Naive thymus-derived CD4-positive, alpha-beta T cell (primary cell): ENCODE data around the gene BACE2. TPM values are rescaled to one million over a fixed set of nuclear protein-coding genes. Genes with fewer than 3 reads are reported as not detected.
"Not testable (repeated sequence)": the region's sequence is repeated elsewhere in the genome, so short reads cannot be mapped to it uniquely, and the experiment has no call there.

Source experiments
- ATAC-seq: fragments of 150-1000 bp; cut with Tn5 transposase; 2 replicates; pipeline ENCODE4 v1.10.0; 2021; ENCODE audit warnings: mild to moderate bottlenecking, moderate library complexity
- CTCF ChIA-PET: fragments of 350-600 bp; sonication (Branson Sonifier 250); formaldehyde crosslinking; loops from one replicate; lab custom pipeline; 2021; ENCODE audit warnings: antibody characterized with exemption; lab: Charles Lee
- POLR2A ChIA-PET: fragments of 350-600 bp; sonication (Branson Sonifier 250); formaldehyde crosslinking; loops from one replicate; lab custom pipeline; 2021; ENCODE audit warnings: antibody characterized with exemption, inconsistent platforms; lab: Charles Lee
- DNase-seq, 9 donors: peaks; one replicate each; pipeline versions ENCODE4 v3.0.0 to v3.0.0-alpha.2; 2020 to 2022; ENCODE audit warnings: mixed read lengths in 1 of 9
- H3K27ac ChIP-seq: one replicate; pipeline ENCODE4 v1.7.0; 2013; ENCODE audit warnings: mild to moderate bottlenecking, low read depth, low read length, moderate library complexity
- H3K27me3 ChIP-seq, 2 donors: one replicate each; pipeline ENCODE4 v1.7.0; 2013; ENCODE audit warnings: low read length in 2 of 2, mild to moderate bottlenecking in 2 of 2, moderate library complexity in 2 of 2; ENCODE audit not compliant: control insufficient read depth in 2 of 2, insufficient read depth in 2 of 2
- H3K36me3 ChIP-seq, 3 experiments: 1 replicate in 2 of 3; 2 replicates in 1 of 3; pipeline ENCODE4 v1.7.0; 2013; ENCODE audit warnings: low read length in 3 of 3, mild to moderate bottlenecking in 3 of 3, moderate library complexity in 1 of 3; ENCODE audit not compliant: insufficient read depth in 3 of 3, control insufficient read depth in 2 of 3
- H3K4me1 ChIP-seq, 2 donors: one replicate each; pipeline ENCODE4 v1.7.0; 2013; ENCODE audit warnings: low read length in 2 of 2, mild to moderate bottlenecking in 2 of 2, moderate library complexity in 1 of 2; ENCODE audit not compliant: control insufficient read depth in 2 of 2, insufficient read depth in 2 of 2
- H3K4me3 ChIP-seq: 2 replicates; pipeline ENCODE4 v1.7.0; 2013; ENCODE audit warnings: mild to moderate bottlenecking, low read length
- H3K9me3 ChIP-seq, 3 experiments: 1 replicate in 2 of 3; 2 replicates in 1 of 3; pipeline ENCODE4 v1.7.0; 2013; ENCODE audit warnings: low read length in 3 of 3; ENCODE audit not compliant: control insufficient read depth in 2 of 3
- H3K27ac Mint-ChIP-seq, 9 donors: one replicate each; pipeline ENCODE4 v1.8.0; 2020 to 2022; ENCODE audit warnings: mixed read lengths in 9 of 9, mild to moderate bottlenecking in 8 of 9, moderate library complexity in 5 of 9, inconsistent platforms in 2 of 9
- H3K27me3 Mint-ChIP-seq, 5 donors: one replicate each; pipeline ENCODE4 v1.8.0; 2021 to 2022; ENCODE audit warnings: mixed read lengths in 5 of 5, mild to moderate bottlenecking in 1 of 5
- H3K36me3 Mint-ChIP-seq, 5 donors: one replicate each; pipeline ENCODE4 v1.8.0; 2020 to 2022; ENCODE audit warnings: mixed read lengths in 5 of 5, mild to moderate bottlenecking in 3 of 5, inconsistent platforms in 1 of 5
- H3K4me1 Mint-ChIP-seq, 7 donors: one replicate each; pipeline ENCODE4 v1.8.0; 2020 to 2022; ENCODE audit warnings: mixed read lengths in 7 of 7, mild to moderate bottlenecking in 3 of 7, inconsistent platforms in 1 of 7
- H3K4me3 Mint-ChIP-seq, 10 donors: one replicate each; pipeline ENCODE4 v1.8.0; 2020 to 2022; ENCODE audit warnings: mild to moderate bottlenecking in 10 of 10, mixed read lengths in 10 of 10, moderate library complexity in 6 of 10, inconsistent platforms in 2 of 10
- H3K9me3 Mint-ChIP-seq, 11 donors: one replicate each; pipeline ENCODE4 v1.8.0; 2020 to 2022; ENCODE audit warnings: mixed read lengths in 11 of 11, mild to moderate bottlenecking in 4 of 11, inconsistent platforms in 1 of 11, moderate library complexity in 1 of 11
- intact Hi-C, 2 donors: fragments of 100-400 bp; cut with micrococcal nuclease; formaldehyde crosslinking; loops; one replicate each; pipeline ENCODE4 v1.15.1; 2023
- polyA plus RNA-seq, 2 donors: library from polyadenylated mRNA; unstranded; fragments of 300-500 nt; fragmentation: Illumina TruSeq; gene quantifications; one replicate each; pipeline ENCODE4 v1.2.3, GENCODE V29; 2021
- total RNA-seq, 6 experiments: library from RNA in 5 of 6; stranded (reverse) in 5 of 6; gene quantifications; 1 replicate in 5 of 6; 2 replicates in 1 of 6; pipeline ENCODE4 v1.2.3 and lab custom pipeline; 2021 to 2026

Gene BACE2
- total and polyA plus RNA-seq, 7 experiments from 2014 or later, result 0.03 to 3.6 (median 1.1) TPM; not detected in 1

DNA sequence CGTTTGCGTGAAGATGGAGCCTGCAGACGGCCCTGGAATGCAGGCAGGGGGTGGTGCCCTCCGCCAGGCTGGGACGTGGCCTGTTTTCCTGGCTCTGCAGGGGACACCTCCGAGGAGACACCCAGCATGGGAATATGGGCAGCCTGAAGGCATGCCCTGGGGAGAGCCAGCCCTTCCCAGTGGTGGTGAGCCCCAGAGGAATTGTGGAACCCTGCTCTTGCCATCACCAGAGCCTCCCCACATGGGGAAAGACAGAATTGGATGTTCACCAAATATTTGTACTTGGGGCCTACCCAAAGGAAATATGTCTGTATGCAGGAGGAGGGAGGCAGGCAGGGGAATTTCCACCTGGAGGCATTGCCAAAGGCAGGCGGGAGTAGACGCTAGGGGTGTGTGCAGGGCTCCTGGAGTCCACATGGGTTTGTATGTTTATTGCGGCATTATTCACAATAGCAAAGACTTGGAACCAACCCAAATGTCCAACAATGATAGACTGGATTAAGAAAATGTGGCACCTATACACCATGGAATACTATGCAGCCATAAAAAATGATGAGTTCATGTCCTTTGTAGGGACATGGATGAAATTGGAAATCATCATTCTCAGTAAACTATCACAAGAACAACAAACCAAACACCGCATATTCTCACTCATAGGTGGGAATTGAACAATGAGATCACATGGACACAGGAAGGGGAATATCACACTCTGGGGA lies 70.3 kb downstream of the BACE2 start:
- H3K4me3 ChIP-seq, H3K9me3 Mint-ChIP-seq, H3K4me1 Mint-ChIP-seq, H3K4me1 ChIP-seq, ATAC-seq, intact Hi-C loops, H3K36me3 Mint-ChIP-seq, DNase-seq, H3K4me3 Mint-ChIP-seq, H3K27me3 ChIP-seq, CTCF ChIA-PET, H3K27ac Mint-ChIP-seq, H3K27ac ChIP-seq, H3K9me3 ChIP-seq, POLR2A ChIA-PET, H3K36me3 ChIP-seq: not testable (repeated sequence)
- peaks cover 0 to 23% (median 15%) of the 10 kb centered on the region in 5 donors for H3K27me3 Mint-ChIP-seq

DNA sequence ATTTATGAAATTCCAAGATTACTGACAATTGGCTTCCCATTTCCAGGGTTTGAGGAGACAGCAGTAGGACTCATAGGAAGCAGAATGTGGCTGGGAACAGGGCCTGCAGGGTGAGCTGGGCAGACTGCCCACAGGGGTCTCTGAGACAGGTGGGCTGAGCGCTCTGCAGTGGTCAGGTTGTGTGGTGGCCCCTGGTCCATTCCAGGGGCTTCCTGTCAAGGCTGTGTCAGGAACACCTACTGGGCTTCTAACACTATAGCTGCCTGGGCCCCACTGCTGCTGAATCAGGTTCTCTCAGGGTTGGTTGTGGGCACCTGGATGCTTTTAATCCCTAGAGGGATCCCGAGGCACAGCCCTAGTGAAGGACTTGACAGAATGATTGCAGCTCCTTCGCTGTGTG lies 72.1 kb downstream of the BACE2 start:
- no peaks in the 10 kb centered on the region for H3K36me3 ChIP-seq
- no peak for DNase-seq
- H3K4me1 Mint-ChIP-seq, result no peaks in the 10 kb centered on the region
- no peak overlapping the region for H3K4me3 ChIP-seq
- no peak overlapping the region for H3K27ac Mint-ChIP-seq
- ChIA-PET POLR2A (no interaction called here), CTCF (no interaction called here)
- no peaks in the 10 kb centered on the region for H3K36me3 Mint-ChIP-seq
- H3K9me3 Mint-ChIP-seq, result no peaks in the 10 kb centered on the region
- H3K4me1 ChIP-seq, result no peaks in the 10 kb centered on the region
- H3K27ac ChIP-seq, result no peak overlapping the region
- no peaks in the 10 kb centered on the region for H3K9me3 ChIP-seq
- intact Hi-C loops, result no loop called here
- ATAC-seq, result no peak
- peaks cover 0 to 16% (median 4%) of the 10 kb centered on the region in 5 donors for H3K27me3 Mint-ChIP-seq
- no peak overlapping the region for H3K4me3 Mint-ChIP-seq
- no peaks in the 10 kb centered on the region for H3K27me3 ChIP-seq

GRCh38 chr21:41241341-41241740 lies 73.4 kb downstream of the BACE2 start:
- H3K27me3 Mint-ChIP-seq, result peaks cover 0 to 11% (median 1%) of the 10 kb centered on the region in 5 donors
- H3K27ac ChIP-seq, result no peak overlapping the region
- no peaks in the 10 kb centered on the region for H3K27me3 ChIP-seq
- no peak overlapping the region for H3K27ac Mint-ChIP-seq
- no peak overlapping the region for H3K4me3 Mint-ChIP-seq
- ATAC-seq (no peak), DNase-seq (no peak)
- H3K36me3 Mint-ChIP-seq, result no peaks in the 10 kb centered on the region
- no peaks in the 10 kb centered on the region for H3K9me3 Mint-ChIP-seq
- no peaks in the 10 kb centered on the region for H3K36me3 ChIP-seq
- no peaks in the 10 kb centered on the region for H3K9me3 ChIP-seq
- no peak overlapping the region for H3K4me3 ChIP-seq
- CTCF ChIA-PET, result no interaction called here
- POLR2A ChIA-PET, result no interaction called here
- intact Hi-C loops, result no loop called here
- no peaks in the 10 kb centered on the region for H3K4me1 ChIP-seq
- H3K4me1 Mint-ChIP-seq, result no peaks in the 10 kb centered on the region

GRCh38 chr21:41242238-41242829 lies 74.4 kb downstream of the BACE2 start:
- Mint-ChIP-seq H3K4me3 (no peak overlapping the region), H3K36me3 (no peaks in the 10 kb centered on the region), H3K27me3 (peaks cover 0 to 9% (median 5%) of the 10 kb centered on the region in 5 donors), H3K9me3 (peaks cover 0 to 1% (median 0%) of the 10 kb centered on the region in 11 donors), H3K4me1 (no peaks in the 10 kb centered on the region), H3K27ac (no peak overlapping the region)
- ChIA-PET POLR2A (no interaction called here), CTCF (no interaction called here)
- Histone ChIP-seq H3K4me3 (no peak overlapping the region), H3K36me3 (no peaks in the 10 kb centered on the region), H3K9me3 (no peaks in the 10 kb centered on the region), H3K27ac (no peak overlapping the region), H3K4me1 (no peaks in the 10 kb centered on the region), H3K27me3 (no peaks in the 10 kb centered on the region)
- ATAC-seq (no peak), DNase-seq (no peak)
- intact Hi-C loops, result no loop called here

GRCh38 chr21:41243107-41243506 lies 75.1 kb downstream of the BACE2 start:
- no peak overlapping the region for H3K27ac ChIP-seq
- intact Hi-C loops, result no loop called here
- H3K27me3 ChIP-seq, result no peaks in the 10 kb centered on the region
- no peak overlapping the region for H3K4me3 ChIP-seq
- Mint-ChIP-seq H3K4me1 (no peaks in the 10 kb centered on the region), H3K27me3 (peaks cover 0 to 9% (median 5%) of the 10 kb centered on the region in 5 donors), H3K36me3 (no peaks in the 10 kb centered on the region), H3K27ac (no peak overlapping the region), H3K9me3 (peaks cover 0 to 1% (median 0%) of the 10 kb centered on the region in 11 donors), H3K4me3 (no peak overlapping the region)
- ChIA-PET POLR2A (no interaction called here), CTCF (no interaction called here)
- DNase-seq (no peak), ATAC-seq (no peak)
- no peaks in the 10 kb centered on the region for H3K4me1 ChIP-seq
- H3K36me3 ChIP-seq, result no peaks in the 10 kb centered on the region
- H3K9me3 ChIP-seq, result no peaks in the 10 kb centered on the region

- intact Hi-C loops, H3K4me3 ChIP-seq, CTCF ChIA-PET, H3K27me3 Mint-ChIP-seq, DNase-seq, H3K36me3 ChIP-seq, H3K27ac Mint-ChIP-seq, H3K4me1 ChIP-seq, H3K9me3 Mint-ChIP-seq, POLR2A ChIA-PET, H3K27me3 ChIP-seq, H3K27ac ChIP-seq, ATAC-seq, H3K9me3 ChIP-seq, H3K4me3 Mint-ChIP-seq, H3K4me1 Mint-ChIP-seq, H3K36me3 Mint-ChIP-seq: not testable (repeated sequence)
Measured at GRCh38 chr21:41244266-41244880, 76.4 kb downstream of the BACE2 start.
